NCI-H1417 (cell line): ENCODE results near the gene SHB.
A peak's percentile ranks its signal among the peaks of the same experiment; 100 is the strongest.
"Not testable (repeated sequence)": the region's sequence is repeated elsewhere in the genome, so short reads cannot be mapped to it uniquely, and the experiment has no call there.

Experiments used
- DNase-seq, 3 experiments: peaks; one replicate each; lab custom pipeline; 2025; lab: John Stamatoyannopoulos, UW

SHB gene

DNA sequence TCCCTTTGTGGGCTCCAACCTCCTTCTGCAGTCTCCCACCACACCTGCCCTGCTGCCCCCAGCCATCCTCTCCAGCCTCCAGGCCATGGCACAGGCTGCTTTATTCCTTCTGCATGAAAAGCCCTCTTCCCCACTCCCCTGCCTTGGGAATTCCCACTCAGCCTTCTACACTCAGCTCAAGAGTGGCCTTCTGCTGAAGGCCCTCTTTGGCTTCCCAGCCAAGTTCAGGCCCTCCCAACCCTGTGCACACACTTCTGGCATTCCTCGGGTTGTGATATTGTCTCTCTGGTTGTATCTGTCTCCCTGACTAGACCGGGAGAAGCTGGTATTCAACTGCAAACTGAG is 5.7 kb downstream of the SHB start:
- DNase-seq, result no peak

- peak in 1 of 3 experiments; percentile 5 for DNase-seq
Observed at GRCh38 chr9:38062498-38063362, 6.3 kb downstream of the SHB start.

- no peak for DNase-seq
Observed at GRCh38 chr9:38062106-38062497, 6.9 kb downstream of the SHB start.

DNA sequence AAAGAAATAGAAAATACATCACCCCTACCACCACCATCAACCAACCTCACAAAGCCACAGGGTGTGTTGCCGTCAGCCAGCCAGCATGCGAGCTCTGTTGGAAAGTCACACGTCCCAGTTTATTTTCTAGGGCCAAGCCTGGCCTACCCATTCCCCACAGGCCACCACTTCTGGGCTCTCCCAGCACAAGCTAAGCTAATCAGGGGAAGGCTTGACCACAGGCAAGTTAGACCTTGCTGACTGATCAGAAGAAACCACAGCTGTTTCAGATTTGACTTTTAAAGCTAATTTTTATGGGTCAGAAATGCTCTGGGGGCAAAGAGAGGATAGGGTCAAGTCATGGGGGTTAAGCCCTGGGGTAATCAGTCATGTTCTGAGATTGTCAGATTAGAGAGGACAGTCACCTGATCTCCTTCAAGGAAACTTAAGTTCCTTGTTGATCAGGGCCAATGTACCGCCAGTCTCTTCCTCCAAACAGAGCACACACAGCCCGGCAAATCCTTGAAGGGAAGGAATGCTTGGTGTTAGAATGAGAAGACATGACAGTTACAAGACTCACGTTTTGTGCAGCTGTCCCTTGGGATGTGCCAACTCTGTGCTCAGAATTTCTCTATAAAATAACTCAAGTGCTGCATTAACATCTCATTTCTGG is 7.6 kb downstream of the SHB start:
- no peak for DNase-seq

DNA sequence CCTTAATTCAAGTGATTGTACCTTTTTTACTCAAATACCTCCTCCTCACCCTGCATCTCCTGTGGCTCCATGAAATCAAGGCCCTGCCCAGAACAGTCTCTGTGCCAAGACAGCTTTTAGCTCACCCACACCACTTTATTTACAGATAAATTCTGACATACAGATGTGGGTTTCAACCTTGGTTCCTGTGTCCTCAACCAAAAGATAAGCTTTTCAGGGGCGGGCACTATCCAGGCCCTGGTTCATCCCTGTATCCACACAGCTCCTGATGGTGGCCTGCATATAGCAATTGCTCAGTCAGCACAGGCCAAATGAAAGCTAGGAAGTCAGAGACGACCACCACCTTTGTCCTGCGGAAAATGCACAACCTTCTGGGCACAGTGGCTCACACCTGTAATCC is 8.3 kb downstream of the SHB start:
- DNase-seq, result no peak

GRCh38 chr9:38059233-38059936 is 9.6 kb downstream of the SHB start:
- DNase-seq, result no peak

DNA sequence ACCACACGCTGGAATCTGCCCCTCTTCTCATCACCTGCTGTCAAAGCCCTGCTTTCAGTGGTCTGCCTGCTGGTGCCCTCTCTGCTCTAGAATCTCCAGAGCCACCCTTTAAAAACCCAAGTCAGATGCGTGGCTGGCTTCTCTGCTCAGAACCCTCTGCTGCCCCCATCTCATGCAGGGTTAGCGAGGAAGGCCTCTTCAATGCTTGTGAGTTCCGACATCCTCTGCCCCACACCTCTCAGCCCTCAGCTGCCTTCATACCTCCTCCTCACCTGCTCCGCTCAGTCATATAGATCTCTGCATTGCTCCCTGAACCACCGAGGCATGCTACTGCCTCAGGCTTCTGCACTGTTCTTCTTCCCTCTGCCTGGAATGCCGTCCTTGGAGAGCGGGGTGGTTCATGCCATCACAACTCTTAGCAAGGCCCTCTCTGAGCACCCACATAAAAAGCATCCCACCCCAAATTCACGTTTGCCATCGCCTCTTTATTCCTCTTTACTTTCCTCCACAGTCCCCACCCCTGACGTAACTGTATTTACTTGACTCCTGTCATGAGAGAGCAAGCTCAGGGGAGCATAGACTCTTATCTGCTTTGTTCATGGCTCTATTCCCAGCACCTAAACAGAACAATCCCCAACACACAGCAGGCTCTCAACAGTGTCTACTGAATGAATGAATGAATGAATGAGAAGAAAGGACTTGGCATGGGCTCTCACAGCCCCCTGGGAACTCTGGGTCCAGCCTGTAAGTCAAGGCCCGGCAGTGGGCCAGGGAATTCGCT is 10.4 kb downstream of the SHB start:
- DNase-seq, result no peak

GRCh38 chr9:38057416-38058195 is 11.4 kb downstream of the SHB start:
- peak in 1 of 3 experiments; percentile 11 for DNase-seq

DNA sequence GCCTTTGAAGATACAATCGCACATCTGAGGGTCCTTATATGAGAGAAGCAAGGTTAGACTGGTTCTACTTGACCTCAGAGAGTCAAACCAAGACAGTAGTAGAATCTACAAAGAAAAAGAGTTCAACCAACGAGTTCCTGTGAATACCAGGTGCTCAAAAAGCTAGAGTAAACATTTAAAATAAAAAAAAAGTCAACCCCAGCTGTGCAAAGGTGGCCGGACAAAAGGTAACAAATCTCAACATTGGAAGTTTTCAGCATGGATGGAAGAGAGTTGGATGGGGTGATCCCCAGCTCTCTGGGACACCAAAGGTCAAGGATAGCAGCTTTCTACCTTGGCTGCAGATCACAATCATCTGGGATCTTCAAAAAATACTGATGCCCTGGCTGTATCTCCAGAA is 14.4 kb downstream of the SHB start:
- DNase-seq, result no peak

- DNase-seq, result no peak
Observed at GRCh38 chr9:38053697-38054461, 15.1 kb downstream of the SHB start.

DNA sequence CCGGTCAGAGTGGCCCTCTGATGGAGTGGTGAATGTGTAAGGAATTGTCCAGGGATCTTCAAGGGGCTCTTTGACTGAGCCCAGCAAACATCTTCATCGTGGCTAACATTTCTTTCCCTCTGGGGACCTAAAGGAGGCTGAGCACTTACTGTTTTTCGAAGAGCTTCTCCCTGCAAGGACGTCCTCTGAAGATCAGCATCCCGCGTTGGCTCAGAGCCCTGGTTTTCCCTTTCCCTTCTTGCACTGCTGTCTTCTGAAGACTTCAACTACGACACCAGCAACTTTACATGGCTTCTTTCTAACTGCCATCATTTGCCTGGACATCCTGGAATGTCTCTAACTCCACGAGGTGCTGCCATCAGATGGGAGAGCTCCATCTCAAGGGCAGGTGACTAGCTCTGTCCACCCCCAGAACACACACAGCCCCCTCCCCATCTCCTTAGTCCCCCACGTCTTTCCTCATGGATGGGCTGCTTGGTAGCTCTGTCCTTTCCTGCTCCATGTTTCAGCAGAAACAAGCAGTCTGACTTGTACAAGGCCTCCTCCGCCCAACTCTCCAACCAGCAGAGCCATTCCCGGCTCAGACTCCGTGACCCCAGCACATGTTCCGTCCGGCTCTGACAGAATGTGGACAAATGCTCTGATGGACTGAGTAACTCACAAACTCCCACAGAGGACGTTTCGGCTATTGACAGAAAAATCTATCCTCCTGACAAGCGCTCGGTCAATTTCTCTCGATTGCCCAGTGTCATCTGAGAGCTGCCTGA is 17.1 kb downstream of the SHB start:
- no peak for DNase-seq

GRCh38 chr9:38048316-38048969 is 20.6 kb downstream of the SHB start:
- no peak for DNase-seq

GRCh38 chr9:38047301-38048251 is 21.5 kb downstream of the SHB start:
- DNase-seq, result peak; percentile 16 to 49 (median 41)

GRCh38 chr9:38046661-38047300 is 22.2 kb downstream of the SHB start:
- no peak for DNase-seq

- not testable (repeated sequence) for DNase-seq
Observed at GRCh38 chr9:38045939-38046338, 23.1 kb downstream of the SHB start.

- DNase-seq, result no peak
Observed at GRCh38 chr9:38044706-38045105, 24.3 kb downstream of the SHB start.

DNA sequence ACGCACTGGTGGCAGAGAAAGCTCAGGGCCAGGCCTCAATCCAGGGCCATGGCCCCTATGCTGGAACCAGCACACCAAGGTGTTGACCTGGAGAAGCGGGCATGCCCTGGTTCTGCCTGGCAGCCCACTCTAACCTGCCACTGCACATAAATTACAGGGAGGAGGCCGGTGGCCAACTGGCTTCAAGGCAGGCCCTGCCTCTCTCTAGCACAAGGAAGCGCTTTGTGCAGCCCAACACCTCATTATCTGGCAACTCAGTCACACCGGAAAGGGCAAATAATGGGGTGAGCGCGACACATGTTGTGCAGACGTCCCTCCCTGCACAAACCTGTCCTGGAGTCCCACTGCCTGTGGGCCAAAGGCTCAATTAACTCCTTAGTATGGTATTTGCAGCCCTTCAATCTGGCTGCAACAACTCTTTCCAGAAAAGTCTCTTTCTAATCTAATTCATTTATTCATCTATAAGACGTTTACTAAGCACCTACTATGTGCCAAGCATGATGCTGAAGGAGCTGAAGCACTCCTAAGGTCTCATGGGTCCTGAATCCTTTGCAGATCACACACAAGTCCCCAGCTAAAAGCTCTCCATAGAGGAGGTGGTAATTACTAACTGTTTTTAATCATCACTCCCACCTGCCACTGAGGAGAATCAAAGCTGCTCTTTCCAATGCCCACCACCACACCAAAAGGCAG is 24.9 kb downstream of the SHB start:
- DNase-seq, result peak in 2 of 3 experiments; percentile 7 to 59
